Stimulated activated CD4-positive, alpha-beta T cell treated with anti-CD3 and anti-CD28 coated beads, TNF-alpha, amount 100 ng/mL, for 24 hours (primary cell): Measurements from ENCODE around the gene UCN2.
"Not testable (repeated sequence)": the region's sequence is repeated elsewhere in the genome, so short reads cannot be mapped to it uniquely, and the experiment has no call there.

Source experiments
- DNase-seq, 3 experiments: peaks; one replicate each; pipeline ENCODE4 v3.0.0-alpha.2; 2020; ENCODE audit warnings: low read depth in 3 of 3

The UCN2 gene

GRCh38 chr3:48561045-48561736, 2.4 kb downstream of the UCN2 start:
- no peak for DNase-seq

- no peak for DNase-seq
Measured at GRCh38 chr3:48560648-48561018, 2.9 kb downstream of the UCN2 start.

- no peak for DNase-seq
Measured at GRCh38 chr3:48558493-48559134, 5.0 kb downstream of the UCN2 start.

GRCh38 chr3:48556796-48557626, 6.6 kb downstream of the UCN2 start, which contains the start of gene PFKFB4:
Gene PFKFB4, minus strand, starts transcription at chr3:48556803. Its CDS starts 26 bp downstream, at chr3:48556777.
- peak; percentile 98 to 99 (median 99) for DNase-seq

GRCh38 chr3:48555949-48556795, 7.4 kb downstream of the UCN2 start:
- no peak for DNase-seq

- DNase-seq = no peak
Measured at GRCh38 chr3:48555231-48555948, 8.2 kb downstream of the UCN2 start.

GRCh38 chr3:48553886-48554845, 9.4 kb downstream of the UCN2 start:
- DNase-seq = no peak

GRCh38 chr3:48553361-48553760, 10.2 kb downstream of the UCN2 start:
- no peak for DNase-seq

GRCh38 chr3:48552111-48552951, 11.2 kb downstream of the UCN2 start:
- no peak for DNase-seq

- DNase-seq = not testable (repeated sequence)
Measured at GRCh38 chr3:48551651-48552050, 11.9 kb downstream of the UCN2 start.

- peak; percentile 70 to 83 (median 82) for DNase-seq
Measured at GRCh38 chr3:48548729-48549705, 14.6 kb downstream of the UCN2 start.

- no peak for DNase-seq
Measured at GRCh38 chr3:48548126-48548525, 15.5 kb downstream of the UCN2 start.

- DNase-seq = no peak
Measured at GRCh38 chr3:48546203-48546829, 17.3 kb downstream of the UCN2 start.

GRCh38 chr3:48544141-48544540, 19.4 kb downstream of the UCN2 start:
- no peak for DNase-seq

GRCh38 chr3:48543271-48543866, 20.2 kb downstream of the UCN2 start:
- DNase-seq = no peak

- no peak for DNase-seq
Measured at GRCh38 chr3:48538451-48538850, 25.1 kb downstream of the UCN2 start.

- no peak for DNase-seq
Measured at GRCh38 chr3:48536785-48537184, 26.8 kb downstream of the UCN2 start.
